ENCODE results near the gene GALNT9.

The GALNT9 gene

DNA sequence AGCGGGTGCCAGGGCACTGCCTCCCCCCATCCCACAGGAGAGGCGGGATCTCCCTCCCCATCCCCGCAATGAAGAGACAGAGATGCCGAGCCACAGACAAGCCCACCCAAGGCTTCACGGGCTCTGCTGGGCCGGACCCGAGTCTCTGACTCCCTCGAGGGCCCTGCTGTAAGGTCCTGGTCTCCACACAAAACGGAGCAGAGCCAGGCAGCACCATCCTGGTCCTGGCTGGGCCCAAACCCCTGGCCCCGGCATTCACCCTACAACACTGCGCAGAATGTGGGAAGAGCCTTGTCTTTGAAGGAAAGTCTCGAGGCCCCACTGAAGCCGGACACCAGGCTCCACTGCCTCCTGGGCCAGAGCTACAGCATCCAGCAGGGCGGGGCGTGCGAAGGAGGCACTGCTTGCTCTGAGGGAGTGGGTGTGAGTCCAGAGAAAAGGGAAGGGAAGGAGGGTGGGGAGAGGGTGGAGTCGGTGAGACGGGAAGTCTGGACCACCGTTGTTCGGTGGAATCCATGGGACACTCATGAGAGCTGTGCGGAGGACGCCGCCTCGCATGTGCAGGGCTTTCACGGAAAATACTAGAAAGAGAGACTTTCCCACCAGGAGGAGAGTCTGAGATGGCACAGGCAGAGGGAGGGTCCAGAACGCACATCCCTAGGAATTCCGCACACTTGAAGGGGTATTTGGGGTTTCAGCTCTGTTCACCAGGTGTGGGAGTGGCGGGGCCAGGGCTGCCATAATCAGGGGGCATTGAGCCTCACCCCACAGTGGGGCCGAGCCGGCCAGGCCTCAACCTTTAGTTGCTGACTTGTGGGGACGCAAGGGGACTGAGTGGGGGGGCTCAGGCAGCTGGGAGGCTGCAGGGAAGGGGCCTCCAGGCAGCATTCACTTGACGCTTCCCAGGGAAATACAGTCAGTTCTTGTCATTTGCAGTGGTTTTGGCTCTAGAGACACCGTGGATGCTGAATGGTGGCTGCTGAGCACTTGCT, 36.8 kb downstream of the GALNT9 start:
- FAIRE-seq, result no peak

DNA sequence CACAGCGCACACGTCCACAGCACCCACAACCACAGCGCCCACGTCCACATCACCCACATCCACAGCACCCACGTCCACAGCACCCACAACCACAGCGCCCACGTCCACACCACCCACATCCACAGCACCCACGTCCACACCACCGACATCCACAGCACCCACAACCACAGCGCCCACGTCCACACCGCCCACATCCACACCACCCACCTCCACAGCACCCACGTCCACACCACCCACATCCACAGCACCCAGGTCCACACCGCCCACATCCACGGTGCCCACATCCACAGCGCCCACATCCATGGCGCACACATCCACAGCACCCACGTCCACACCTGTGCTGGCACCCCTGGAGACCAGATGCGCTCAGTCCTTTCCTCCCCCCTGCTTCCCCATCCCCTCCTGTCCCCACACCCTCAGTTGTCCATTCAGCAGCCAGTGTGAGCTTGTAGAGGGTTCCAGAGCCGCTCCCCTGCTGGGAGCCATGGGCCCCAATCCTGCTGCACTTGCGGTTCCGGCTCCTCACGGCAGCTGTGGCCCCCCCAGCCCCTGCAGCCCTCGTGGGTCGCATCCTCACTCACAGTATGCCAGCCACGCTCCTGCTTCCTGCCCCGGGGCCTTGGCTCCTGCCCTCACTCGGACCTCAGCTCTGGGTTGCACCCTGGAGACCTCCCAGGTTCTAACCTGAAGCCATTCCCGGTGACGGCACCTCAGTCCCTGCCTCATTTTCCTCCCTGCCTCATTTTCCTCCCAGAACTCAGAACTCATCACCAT, 37.8 kb downstream of the GALNT9 start:
- no peak for FAIRE-seq

DNA sequence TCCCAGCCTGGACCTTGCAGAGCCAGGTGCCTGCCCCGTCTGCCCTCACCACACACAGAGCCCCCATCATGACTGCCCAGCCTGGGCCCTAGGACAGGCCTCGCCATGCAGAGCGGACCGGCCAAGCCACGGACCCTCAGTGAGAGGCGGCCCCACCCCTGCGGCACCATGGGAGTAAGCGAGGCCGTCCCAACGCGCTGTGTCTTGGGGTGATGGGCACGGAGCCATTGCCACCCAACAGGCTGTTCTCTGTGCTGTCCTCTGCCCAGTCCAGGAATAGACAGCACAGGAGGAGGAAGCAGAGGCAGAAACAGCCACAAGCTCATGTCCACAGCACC, 39.2 kb downstream of the GALNT9 start:
- FAIRE-seq, result no peak

DNA sequence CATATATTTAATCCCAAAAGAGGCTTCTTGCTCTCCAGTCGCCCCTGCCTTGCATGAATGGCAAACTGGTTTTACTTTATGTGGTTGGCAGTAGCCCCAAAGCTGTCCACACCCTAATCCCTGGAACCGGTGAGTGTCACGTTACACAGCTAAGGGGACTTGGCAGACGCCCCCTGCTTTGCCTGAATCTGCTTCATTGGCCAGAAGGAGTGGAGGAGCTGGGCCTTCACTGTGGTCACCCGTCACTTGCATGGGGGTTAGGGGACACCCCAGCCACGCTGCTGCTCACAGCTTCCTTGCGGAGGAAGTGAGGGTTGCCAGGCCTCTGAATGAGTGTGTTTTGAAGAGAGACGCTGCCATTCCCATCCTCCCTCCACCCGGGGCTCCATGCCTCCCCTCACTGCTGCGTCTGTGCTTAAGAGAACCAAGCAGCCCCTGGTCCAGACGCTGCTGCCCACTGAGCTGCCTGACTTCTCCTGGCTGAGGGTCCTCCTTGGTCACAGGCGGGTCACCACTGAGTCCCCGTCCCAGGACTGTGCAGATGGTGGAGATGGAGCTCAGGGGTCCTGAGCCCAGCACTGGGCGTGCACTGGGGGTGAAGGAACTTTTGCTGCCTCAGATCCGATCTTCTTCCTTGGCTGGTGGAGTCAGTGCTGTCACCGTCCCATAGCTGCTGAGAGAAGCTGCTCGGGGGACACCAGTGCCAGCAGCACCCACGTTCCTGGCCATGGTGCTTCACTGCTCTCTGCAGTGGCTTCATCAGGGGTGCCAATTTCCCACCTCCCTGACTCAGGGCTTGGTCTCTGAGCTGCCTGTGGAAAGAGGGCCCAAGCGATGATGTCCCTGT, 39.8 kb downstream of the GALNT9 start:
- FAIRE-seq, result no peak

DNA sequence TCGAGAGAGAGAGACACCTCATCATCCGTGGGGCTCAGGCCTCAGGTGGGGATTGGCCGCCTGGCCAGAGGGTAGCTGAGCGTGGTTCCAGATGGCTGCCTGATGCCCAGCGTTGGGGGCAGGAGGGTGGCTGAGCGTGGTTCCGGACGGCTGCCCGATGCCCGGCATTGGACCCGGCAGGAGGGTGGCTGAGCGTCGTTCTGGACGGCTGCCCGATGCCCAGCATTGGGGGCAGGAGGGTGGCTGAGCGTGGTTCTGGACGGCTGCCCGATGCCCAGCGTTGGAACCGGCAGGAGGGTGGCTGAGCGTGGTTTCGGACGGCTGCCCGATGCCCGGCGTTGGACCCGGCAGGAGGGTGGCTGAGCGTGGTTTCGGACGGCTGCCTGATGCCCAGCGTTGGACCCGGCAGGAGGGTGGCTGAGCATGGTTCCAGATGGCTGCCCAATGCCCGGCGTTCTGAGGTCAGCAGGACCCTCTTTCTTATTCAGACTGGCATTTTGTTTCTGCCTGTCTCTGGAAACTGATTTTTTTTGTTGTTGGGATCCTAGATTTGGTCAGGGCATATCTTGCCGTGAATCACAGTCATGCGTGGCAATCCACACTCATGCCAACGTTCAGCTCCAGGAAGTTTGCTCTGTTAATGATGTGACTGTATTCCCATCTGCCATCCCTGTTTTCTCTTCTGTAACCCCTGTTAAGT, 40.7 kb downstream of the GALNT9 start:
- FAIRE-seq, result no peak

DNA sequence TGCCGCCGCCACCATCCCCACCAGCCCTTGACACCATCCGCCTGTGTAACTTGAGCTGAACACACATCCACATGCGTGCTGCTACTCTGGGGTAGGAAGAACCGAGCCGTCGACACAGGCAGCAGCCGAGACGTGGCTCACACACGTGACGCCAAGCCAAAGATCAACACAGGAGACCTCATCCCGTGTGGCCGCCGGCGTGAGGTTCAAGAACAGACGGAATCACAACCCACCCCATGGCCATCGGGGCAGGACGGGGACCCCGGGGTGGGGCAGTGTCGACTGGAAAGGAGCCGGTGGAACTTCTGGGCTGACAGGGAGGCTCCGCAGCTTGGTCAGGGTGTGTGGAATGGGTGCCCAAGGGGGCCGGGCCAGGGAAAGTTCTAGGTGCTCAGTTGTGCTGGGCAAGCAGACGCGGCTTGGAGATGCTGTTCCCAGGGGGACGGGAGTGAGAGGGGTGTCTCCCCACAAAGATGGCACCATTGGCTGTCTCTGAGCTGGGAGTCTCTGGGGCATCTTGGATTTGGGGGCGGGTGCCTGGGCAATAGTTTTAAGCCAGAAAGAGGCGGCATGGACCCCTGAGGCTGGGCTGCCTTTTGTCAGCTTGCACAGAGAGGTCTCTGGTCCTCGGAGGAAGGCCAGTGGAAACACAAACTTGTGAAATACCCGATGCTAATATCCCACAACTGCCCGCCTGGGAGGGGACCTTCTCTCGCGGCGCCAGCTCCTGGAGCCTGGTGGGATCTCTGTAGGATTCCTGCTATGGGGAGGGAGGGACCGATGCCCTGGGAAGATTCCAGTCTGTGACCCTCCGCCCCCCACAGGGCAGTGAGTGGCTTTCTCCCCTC, 41.8 kb downstream of the GALNT9 start:
- FAIRE-seq, result no peak

DNA sequence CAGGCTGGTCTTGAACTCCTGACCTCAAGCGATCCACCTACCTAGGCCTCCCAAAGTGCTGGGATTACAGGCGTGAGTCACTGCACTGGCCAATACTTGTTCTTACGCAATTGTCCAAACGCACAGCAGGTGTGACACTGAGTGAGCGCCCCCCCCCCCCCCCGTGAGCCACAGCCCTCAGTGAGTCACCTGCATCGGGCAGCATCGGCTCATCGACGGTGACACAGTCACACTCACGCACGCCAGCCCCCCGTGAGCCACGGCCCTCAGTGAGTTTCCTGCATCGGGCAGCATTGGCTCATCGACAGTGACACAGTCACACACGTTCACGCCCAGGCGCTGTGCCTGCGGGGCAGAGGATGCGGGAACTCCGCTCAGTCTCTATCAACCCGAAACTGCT, 42.5 kb downstream of the GALNT9 start:
- FAIRE-seq, result no peak

DNA sequence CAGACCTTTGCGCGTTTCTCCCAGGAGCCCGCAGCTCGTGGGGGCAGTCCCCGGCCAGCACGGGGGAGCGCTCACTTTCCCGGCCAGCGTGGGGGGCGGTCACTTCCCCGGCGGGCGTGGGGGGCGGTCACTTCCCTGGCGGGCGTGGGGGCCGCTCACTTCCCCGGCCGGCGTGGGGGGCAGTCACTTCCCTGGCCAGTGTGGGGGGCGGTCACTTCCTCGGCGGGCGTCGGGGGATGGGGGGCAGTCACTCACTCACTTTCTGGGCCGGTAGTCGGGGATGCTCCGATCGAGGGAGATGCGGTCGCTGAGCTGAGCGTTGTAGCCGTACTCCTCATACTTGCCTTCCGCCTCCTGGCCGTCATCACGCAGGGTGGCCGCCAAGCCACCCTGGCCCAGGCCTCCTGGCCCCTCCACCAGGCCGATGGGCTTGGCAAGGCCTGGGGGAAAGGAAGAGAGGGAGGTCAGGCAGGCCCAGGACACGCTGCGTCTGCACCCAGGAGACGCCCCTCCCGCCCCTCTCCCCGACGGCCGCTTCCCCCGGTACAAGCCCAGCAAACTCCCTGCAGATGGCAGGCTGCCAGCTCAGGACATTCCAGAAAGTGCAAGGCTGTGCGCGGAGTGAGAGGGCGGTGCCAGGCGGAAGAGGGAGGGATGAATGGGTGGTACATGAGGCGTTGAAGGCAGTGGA, 43.3 kb downstream of the GALNT9 start:
- no peak for FAIRE-seq

DNA sequence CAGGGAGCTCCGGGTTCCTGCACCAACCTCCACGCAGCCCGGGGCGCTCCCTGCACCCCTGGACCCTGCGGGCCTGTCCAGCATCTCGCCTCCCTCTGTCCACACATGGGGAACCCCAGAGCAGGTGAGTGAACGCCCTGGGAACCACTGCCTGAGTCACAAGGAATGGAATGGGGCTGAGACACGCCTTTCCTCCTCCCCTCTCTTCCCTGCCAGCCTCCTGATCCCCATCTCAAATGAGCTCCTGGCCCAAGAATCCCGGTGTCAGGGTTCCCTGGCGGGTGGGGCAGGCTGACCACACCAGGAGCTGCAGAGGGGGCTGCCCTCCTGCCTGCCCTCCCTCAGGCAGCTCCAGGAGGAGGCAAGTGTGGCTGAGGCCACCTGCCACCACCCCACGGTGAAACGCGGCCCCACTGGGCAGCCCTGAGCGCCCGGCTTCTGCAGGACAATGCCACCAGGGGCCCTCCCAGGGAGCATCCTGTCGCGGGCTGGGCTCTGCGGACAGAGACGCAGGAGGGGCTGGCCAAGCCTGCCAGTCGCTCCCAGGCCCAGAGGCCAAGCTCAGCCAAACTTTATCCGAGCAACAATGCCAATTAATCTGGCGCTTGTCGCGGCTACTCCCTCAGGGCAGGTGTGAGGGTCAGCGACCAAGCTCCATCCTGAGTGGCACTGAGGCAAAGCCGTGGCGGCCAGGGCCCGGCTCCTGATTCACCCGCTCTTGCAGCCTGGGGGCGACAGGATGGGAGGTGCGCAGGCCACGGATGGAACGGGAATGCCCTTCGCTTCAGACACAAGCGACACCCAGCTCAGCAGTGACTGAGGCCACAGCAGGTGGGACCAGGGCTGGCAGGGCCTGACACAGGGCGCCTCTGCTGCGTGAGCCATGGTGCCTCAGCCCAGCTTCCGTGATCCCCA, 44.3 kb downstream of the GALNT9 start:
- no peak for FAIRE-seq

DNA sequence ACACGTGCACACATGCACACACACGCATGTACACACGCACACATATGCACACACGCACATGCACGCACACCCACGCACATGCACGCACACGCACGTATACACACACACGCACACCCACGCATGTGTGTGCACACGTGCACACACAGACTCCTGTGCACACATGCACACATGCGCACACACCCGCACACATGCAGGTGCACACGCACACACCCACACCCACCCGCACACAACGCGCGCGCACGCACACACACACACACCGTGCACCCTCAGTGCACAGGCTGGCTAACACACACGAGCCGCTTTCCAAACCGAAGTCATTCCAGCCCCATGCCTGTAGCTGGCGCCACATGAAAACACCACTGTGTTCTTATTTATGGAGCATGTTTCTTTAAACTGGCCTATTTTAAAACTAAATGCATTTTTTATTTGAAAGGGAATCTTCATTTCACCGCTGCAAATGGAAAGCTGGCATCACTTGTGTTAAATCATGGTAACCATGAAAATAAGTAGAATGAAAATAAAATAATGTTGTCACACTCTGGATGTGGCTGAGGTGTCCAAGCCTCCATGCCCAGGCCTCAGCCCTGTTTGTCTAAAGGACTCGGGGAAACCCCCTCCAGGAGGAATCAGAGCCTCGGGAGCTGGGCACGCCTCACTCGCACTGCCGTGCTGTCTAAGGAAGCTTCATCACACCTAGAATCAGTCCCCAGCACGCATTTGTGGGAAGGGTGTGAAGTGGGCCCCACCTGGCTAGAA, 45.1 kb downstream of the GALNT9 start:
- no peak for FAIRE-seq

DNA sequence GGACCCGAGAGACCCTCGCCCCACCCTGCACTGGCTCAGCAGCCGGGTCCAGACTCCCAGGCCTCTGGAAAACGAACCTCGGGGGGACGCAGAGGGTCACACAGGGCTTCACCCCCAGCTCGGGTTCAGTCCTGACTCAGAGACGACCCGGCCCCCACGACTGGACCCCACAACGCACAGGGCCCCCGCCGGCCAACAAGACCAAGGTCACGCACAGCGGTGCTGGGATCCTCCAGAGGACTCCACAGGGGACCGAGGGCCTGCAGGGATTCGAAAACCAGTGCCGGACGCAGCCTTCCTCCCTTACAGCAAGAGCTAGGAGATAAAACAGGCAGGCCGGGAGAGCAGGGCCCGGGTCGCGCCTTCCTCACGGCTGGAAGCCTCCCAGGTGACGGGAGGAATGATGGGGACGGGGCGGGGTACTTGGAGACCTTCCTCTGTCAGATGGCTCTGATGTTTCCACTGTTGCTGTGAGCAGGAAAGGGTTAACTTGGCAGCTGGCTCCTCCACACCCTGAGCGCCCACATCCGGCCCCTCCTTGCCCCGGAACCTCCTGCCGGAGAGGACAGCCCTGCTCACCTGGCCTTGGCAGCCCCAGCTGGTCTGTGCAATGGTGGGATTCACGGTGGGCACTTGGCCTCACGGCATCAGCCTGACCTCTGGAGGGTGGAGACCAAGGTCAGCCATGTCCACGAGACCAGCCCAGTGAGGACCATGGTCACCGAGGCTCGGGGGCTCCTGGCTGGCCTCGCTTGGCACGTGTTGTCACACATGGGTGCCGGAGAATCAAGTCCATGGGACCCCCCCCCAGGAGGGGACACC, 46.2 kb downstream of the GALNT9 start:
- FAIRE-seq, result no peak

DNA sequence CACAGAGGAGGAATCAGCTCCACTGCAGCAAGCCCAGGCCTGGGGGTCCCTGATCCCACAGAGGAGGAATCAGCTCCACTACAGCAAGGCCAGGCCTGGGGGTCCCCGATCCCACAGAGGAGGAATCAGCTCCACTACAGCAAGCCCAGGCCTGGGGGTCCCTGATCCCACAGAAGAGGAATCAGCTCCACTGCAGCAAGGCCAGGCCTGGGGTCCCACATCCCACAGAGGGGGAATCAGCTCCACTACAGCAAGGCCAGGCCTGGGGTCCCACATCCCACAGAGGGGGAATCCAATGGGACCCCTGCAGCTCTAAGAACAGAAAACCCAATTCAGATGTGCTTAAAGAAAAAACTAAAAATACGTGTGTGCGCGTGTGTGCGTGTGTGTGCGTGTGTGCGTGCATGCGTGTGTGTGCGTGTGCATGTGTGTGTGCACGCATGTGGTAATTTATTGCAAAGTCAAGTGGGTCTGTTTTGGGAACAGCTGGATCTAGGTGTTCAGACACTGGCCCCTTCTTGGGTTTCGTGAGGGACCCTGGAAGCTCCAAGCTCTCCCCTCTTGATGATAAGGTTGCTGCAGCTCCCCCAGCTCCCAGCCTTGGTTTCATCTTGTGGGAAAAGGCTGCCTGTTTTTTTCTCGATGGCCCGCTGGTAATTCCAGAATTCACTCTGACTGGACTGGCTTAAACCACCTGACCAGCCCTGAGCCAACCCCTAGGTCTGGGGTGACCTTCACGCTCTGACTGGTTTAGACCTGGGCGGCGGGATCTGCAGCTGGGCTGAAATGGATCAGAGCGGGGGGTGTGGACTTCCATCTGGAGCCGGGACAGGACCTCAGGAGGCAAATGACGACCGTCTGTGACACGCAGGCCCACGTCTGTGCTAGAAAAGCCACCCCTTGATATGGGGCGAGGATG, 47.1 kb downstream of the GALNT9 start:
- no peak for FAIRE-seq

DNA sequence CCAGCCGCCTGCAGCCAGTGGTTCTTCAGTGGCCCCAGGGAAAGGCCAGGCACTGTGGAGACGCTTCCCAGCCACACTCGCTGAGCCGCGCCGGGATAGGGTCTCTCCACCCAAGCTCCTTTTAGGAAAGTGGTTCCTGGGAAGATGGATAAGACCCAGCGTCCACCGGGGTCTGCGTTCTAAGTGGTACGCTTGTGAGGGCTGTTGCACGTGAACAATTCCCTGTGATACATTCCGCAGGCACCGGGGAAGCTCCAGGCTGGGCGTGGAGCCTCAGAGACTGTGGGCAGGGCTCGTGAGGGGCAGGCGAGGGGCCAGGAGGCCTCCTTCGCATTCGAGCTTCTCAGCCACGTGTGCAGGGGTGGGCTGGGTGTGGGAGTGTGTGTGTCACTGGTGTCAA, 48.4 kb downstream of the GALNT9 start:
- FAIRE-seq, result no peak

DNA sequence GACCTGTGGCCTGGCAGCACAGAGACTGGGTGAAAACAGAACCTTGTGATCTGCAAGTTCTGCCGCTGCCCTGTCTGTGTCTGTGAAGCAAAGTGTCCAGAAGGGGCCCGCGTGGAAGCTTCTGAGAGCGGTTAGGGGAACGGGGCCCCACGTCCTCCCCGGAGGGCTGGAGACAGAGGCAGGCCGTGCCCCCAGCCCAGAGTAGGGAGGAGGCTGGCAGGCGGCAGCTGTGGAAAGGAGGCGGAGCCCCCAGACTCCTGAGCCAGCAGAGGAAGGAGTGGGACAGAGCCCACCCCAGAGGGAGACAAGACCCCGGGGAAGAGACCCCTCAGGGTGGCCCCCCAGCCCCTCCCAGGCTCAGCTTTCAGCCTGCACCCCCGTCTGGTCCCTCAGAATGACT, 49.0 kb downstream of the GALNT9 start:
- FAIRE-seq, result no peak

DNA sequence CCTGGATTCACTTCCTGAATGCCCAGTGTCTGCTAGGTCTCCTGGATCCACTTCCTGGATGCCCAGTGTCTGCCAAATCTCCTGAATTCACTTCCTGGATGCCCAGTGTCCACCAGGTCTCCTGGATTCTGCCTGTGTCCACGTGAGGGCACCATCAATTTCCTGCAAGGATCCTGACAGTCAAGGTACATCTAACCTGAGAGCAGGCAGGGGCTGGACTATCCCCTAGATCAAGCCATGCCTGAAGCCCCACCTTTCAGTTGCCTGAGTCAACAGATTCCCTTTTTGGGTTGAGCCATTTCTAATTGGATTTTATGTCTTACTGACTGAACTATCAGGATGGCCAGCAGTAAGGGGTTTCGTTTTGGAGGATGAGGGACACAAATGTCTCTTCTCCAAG, 49.5 kb downstream of the GALNT9 start:
- no peak for FAIRE-seq

DNA sequence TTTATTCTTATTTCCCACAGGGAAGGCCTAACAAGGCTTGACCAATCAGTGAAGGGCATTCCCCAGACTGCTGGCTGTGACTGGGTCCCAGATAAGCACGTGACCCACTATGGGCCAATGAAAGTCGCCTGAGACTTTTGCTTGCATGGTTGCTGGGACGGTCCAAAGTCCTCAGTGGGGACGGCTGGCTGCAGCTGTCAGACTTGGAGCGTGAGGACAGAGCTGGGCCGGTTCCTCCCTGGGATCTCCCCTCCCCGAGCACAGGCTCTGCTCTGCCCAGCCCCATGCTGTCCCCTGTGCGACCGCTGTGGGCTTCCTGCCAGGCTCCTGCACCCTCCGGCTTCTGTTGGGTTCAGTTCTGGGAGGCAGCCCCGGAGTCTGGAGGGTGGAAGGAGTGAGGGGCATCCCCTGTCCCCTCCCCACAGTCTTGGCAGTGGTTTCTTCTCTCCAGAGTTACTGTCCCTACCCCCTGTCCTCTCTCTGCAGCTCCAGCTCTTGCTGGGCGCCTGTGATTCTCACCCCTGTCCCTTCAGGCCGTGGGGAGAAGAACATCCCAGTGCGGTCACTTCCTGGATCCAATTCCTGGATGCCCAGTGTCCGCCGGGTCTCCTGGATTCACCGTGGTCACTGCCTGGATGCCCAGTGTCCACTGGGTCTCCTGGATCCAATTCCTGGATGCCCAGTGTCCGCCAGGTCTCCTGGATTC, 50.1 kb downstream of the GALNT9 start:
- FAIRE-seq, result no peak
